GM19193 (cell line): ENCODE data around the gene JMJD8.

Experiments used
- POLR2A ChIP-seq: IDR thresholded peaks from 4 replicates; pipeline ENCODE4 v1.6.1; 2011; ENCODE audit not compliant: insufficient read depth, insufficient read length; ENCODE audit errors: extremely low read depth

The JMJD8 gene

GRCh38 chr16:689175-689897, 5.2 kb upstream of the JMJD8 start:
- no peak for TF ChIP-seq POLR2A

- TF ChIP-seq POLR2A: no peak
These were observed 3.4 kb upstream of the JMJD8 start for GRCh38 chr16:687499-687898.

- no peak for TF ChIP-seq POLR2A
These were observed 2.5 kb upstream of the JMJD8 start for GRCh38 chr16:686459-687260.

GRCh38 chr16:685967-686366, 1.8 kb upstream of the JMJD8 start:
- no peak for TF ChIP-seq POLR2A

GRCh38 chr16:684961-685696, 995 bp upstream of the JMJD8 start:
- no peak for TF ChIP-seq POLR2A

GRCh38 chr16:683396-684070, 601 bp downstream of the JMJD8 start:
- no peak for TF ChIP-seq POLR2A

- no peak for TF ChIP-seq POLR2A
These were observed 1.4 kb downstream of the JMJD8 start for GRCh38 chr16:682493-683395.

- TF ChIP-seq POLR2A: no peak
These were observed 2.2 kb downstream of the JMJD8 start for GRCh38 chr16:681746-682427.

GRCh38 chr16:680967-681745, 3.0 kb downstream of the JMJD8 start:
- no peak for TF ChIP-seq POLR2A

GRCh38 chr16:680625-680945, 3.5 kb downstream of the JMJD8 start:
- no peak for TF ChIP-seq POLR2A

- peak; percentile 82 for TF ChIP-seq POLR2A
These were observed 4.1 kb downstream of the JMJD8 start, which contains the start of gene STUB1 for GRCh38 chr16:679814-680624. Gene STUB1 (plus strand): TSS chr16:680410. CDS start chr16:680526, 116 bp downstream.
